ENCODE data around the gene DGKB. TPM values are rescaled to one million over a fixed set of nuclear protein-coding genes. Genes with fewer than 3 reads are reported as not detected.

DGKB gene
- total RNA-seq, 1 experiment from 2014 or later, result 0.02 TPM

- DNase-seq (ENCODE audit: extremely low read depth, low read depth), result no peak
These were observed 495.1 kb downstream of the DGKB start for GRCh38 chr7:14407246-14408015.

GRCh38 chr7:14403587-14403986 is 499.0 kb downstream of the DGKB start:
- DNase-seq (ENCODE audit: extremely low read depth, low read depth), result no peak

GRCh38 chr7:14400271-14400670 is 502.3 kb downstream of the DGKB start:
- DNase-seq (ENCODE audit: extremely low read depth, low read depth), result no peak

GRCh38 chr7:14398526-14398925 is 504.0 kb downstream of the DGKB start:
- DNase-seq (ENCODE audit: extremely low read depth, low read depth), result no peak

GRCh38 chr7:14395860-14396259 is 506.7 kb downstream of the DGKB start:
- no peak for DNase-seq (ENCODE audit: extremely low read depth, low read depth)

- DNase-seq (ENCODE audit: extremely low read depth, low read depth), result no peak
These were observed 507.8 kb downstream of the DGKB start for GRCh38 chr7:14394786-14395185.

- no peak for DNase-seq (ENCODE audit: extremely low read depth, low read depth)
These were observed 513.0 kb downstream of the DGKB start for GRCh38 chr7:14389595-14389994.

- no peak for DNase-seq (ENCODE audit: extremely low read depth, low read depth)
These were observed 513.4 kb downstream of the DGKB start for GRCh38 chr7:14389181-14389591.

GRCh38 chr7:14385074-14385473 is 517.5 kb downstream of the DGKB start:
- DNase-seq (ENCODE audit: extremely low read depth, low read depth), result no peak

- no peak for DNase-seq (ENCODE audit: extremely low read depth, low read depth)
These were observed 520.6 kb downstream of the DGKB start for GRCh38 chr7:14381936-14382335.

- no peak for DNase-seq (ENCODE audit: extremely low read depth, low read depth)
These were observed 521.2 kb downstream of the DGKB start for GRCh38 chr7:14381306-14381705.

GRCh38 chr7:14380881-14381280 is 521.7 kb downstream of the DGKB start:
- no peak for DNase-seq (ENCODE audit: extremely low read depth, low read depth)

- no peak for DNase-seq (ENCODE audit: extremely low read depth, low read depth)
These were observed 524.8 kb downstream of the DGKB start for GRCh38 chr7:14377646-14378266.

GRCh38 chr7:14376711-14377110 is 525.8 kb downstream of the DGKB start:
- no peak for DNase-seq (ENCODE audit: extremely low read depth, low read depth)

- DNase-seq (ENCODE audit: extremely low read depth, low read depth), result no peak
These were observed 526.6 kb downstream of the DGKB start for GRCh38 chr7:14375998-14376397.

GRCh38 chr7:14374336-14374735 is 528.2 kb downstream of the DGKB start:
- DNase-seq (ENCODE audit: extremely low read depth, low read depth), result no peak

- DNase-seq (ENCODE audit: extremely low read depth, low read depth), result no peak
These were observed 534.3 kb downstream of the DGKB start for GRCh38 chr7:14368285-14368684.

- DNase-seq (ENCODE audit: extremely low read depth, low read depth), result no peak
These were observed 551.4 kb downstream of the DGKB start for GRCh38 chr7:14351167-14351566.

- no peak for DNase-seq (ENCODE audit: extremely low read depth, low read depth)
These were observed 561.3 kb downstream of the DGKB start for GRCh38 chr7:14341200-14341775.

GRCh38 chr7:14340393-14341074 is 562.0 kb downstream of the DGKB start:
- DNase-seq (ENCODE audit: extremely low read depth, low read depth), result no peak

- DNase-seq (ENCODE audit: extremely low read depth, low read depth), result no peak
These were observed 562.7 kb downstream of the DGKB start for GRCh38 chr7:14339861-14340260.

All from NCI-H460 (cell line).